MCF 10A (cell line): ENCODE results near the gene ARF6. TPM values are rescaled to one million over a fixed set of nuclear protein-coding genes. Genes with fewer than 3 reads are reported as not detected.

Source experiments
- total RNA-seq: library from RNA; stranded (reverse); gene quantifications from 2 replicates; pipeline ENCODE4 v1.2.3, GENCODE V29; 2022

The ARF6 gene
- total RNA-seq, 1 experiment from 2014 or later: 112 TPM

Other genes starting within 250 kb of the ARF6 start
- 1.9 and 3.8 TPM in 2 replicates for gene POLE2, start 204.9 kb upstream of the ARF6 start, total RNA-seq
- 0.35 and 0.52 TPM in 2 replicates for gene KLHDC1, start 200.0 kb upstream of the ARF6 start, total RNA-seq
- 28.3 and 32.4 TPM in 2 replicates for gene KLHDC2, start 124.9 kb upstream of the ARF6 start, total RNA-seq
- gene NEMF, start 40.3 kb upstream of the ARF6 start, total RNA-seq: 55.0 and 57.7 TPM in 2 replicates
- 7.2 and 10.4 TPM in 2 replicates for gene VCPKMT, start 223.5 kb downstream of the ARF6 start, total RNA-seq